ENCODE data around the gene WDR33.

WDR33 gene

DNA sequence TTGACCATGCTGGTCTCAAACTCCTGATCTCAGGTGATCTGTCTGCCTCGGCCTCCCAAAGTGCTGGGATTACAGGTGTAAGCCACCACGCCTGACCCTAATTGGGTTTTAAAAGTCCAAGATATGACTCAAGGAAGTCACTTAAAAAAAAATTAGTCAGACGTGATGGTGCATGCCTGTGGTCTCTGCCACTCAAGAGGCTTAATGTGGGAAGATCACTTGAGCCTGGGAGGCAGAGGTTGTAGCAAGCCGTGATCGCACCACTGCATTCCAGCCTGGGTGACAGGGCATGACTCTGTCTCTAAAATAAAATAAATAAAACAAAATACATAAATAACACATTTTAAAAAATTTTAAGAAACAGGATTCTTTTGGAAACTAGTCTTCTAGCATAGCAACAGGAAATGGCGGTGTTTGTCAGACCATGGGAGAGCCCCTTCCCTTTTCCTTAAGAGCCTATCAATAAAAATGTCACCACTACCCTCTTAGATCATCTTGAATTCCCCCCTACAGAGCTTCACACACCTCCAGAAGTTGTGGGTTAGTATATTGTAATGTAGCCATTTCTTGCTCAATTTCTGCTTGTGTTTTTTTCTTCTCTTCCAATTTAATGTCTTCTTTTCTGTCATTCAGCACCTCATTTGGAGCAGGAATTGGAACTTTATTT is 89.5 kb downstream of the WDR33 start:
- Mint-ChIP-seq H3K9me3 (no peaks in the 10 kb centered on the region), H3K4me1 (peaks cover 6% of the 10 kb centered on the region), H3K27ac (no peak overlapping the region), H3K27me3 (no peaks in the 10 kb centered on the region), H3K4me3 (no peak overlapping the region), H3K36me3 (peaks cover 29% of the 10 kb centered on the region)

- Mint-ChIP-seq H3K4me3 (no peak overlapping the region), H3K4me1 (peaks cover 6% of the 10 kb centered on the region), H3K9me3 (no peaks in the 10 kb centered on the region), H3K36me3 (peaks cover 22% of the 10 kb centered on the region), H3K27ac (no peak overlapping the region), H3K27me3 (no peaks in the 10 kb centered on the region)
These were observed 91.4 kb downstream of the WDR33 start for GRCh38 chr2:127719301-127720218.

DNA sequence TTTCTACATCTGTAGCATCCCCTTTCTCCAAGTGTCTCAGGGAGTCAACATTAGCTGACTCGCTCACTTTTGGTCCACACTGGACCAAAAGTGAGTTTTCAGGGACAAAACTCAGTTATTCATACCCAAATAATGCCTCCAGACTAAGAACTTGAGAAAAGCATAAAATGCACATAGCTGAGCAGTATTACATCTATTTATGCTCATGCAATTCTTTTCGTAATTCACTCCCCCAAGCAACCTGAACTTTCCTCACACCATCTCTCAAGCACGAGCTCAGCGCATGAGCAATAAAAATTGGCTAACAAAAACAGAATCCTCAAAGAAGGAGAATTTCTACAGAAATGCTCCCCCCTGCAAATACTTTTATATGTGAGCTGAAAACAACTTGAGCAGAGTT is 92.7 kb downstream of the WDR33 start:
- H3K36me3 Mint-ChIP-seq = peaks cover 22% of the 10 kb centered on the region
- no peaks in the 10 kb centered on the region for H3K27me3 Mint-ChIP-seq
- no peak overlapping the region for H3K4me3 Mint-ChIP-seq
- no peaks in the 10 kb centered on the region for H3K9me3 Mint-ChIP-seq
- peaks cover 6% of the 10 kb centered on the region for H3K4me1 Mint-ChIP-seq
- no peak overlapping the region for H3K27ac Mint-ChIP-seq

DNA sequence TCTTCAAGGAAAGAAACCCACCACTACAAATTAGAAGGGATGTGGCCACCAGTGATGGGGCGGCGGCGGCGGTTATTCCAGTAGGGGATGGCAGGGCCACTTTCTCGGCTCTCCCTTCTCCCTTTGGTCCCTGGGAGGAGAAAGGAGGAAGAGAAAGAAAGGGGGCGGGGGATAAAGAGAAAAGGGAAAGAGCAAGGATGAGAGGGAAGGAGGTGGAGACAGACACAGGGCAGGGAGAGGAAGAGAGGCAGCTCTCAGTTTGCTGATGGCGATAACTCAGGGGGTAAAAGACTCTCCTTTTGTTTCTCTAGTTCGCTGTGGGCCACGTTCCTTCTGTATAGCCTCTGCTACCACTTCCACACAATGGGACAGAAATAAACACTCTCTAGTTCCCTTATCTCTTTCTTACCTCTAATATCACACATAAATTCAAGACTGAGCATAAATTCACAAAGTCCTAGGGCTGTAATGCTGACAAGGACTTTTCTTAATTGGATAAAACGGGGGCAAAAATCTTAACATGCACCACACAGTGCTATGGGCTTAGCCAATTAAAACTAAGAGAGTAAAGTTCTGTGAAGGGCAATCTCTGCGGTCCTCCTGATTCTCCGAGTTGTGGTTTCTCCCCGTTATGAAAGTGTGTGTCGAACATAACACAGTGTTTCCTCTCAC is 95.1 kb downstream of the WDR33 start:
- no peak overlapping the region for H3K27ac Mint-ChIP-seq
- H3K36me3 Mint-ChIP-seq = peaks cover 11% of the 10 kb centered on the region
- H3K27me3 Mint-ChIP-seq = no peaks in the 10 kb centered on the region
- no peaks in the 10 kb centered on the region for H3K4me1 Mint-ChIP-seq
- no peaks in the 10 kb centered on the region for H3K9me3 Mint-ChIP-seq
- no peak overlapping the region for H3K4me3 Mint-ChIP-seq

GRCh38 chr2:127713562-127713961 is 97.4 kb downstream of the WDR33 start:
- H3K4me3 Mint-ChIP-seq = no peak overlapping the region
- H3K36me3 Mint-ChIP-seq = peaks cover 12% of the 10 kb centered on the region
- no peaks in the 10 kb centered on the region for H3K27me3 Mint-ChIP-seq
- no peak overlapping the region for H3K27ac Mint-ChIP-seq
- no peaks in the 10 kb centered on the region for H3K4me1 Mint-ChIP-seq
- no peaks in the 10 kb centered on the region for H3K9me3 Mint-ChIP-seq

GRCh38 chr2:127712999-127713398 is 98.0 kb downstream of the WDR33 start:
- H3K27me3 Mint-ChIP-seq = no peaks in the 10 kb centered on the region
- H3K27ac Mint-ChIP-seq = peak overlapping the region; percentile 62
- H3K9me3 Mint-ChIP-seq = no peaks in the 10 kb centered on the region
- H3K36me3 Mint-ChIP-seq = peaks cover 9% of the 10 kb centered on the region
- H3K4me1 Mint-ChIP-seq = no peaks in the 10 kb centered on the region
- H3K4me3 Mint-ChIP-seq = no peak overlapping the region

GRCh38 chr2:127709336-127709735 is 101.6 kb downstream of the WDR33 start:
- no peaks in the 10 kb centered on the region for H3K27me3 Mint-ChIP-seq
- H3K27ac Mint-ChIP-seq = peak overlapping the region; percentile 23
- H3K36me3 Mint-ChIP-seq = peaks cover 12% of the 10 kb centered on the region
- H3K4me1 Mint-ChIP-seq = peaks cover 16% of the 10 kb centered on the region
- no peak overlapping the region for H3K4me3 Mint-ChIP-seq
- H3K9me3 Mint-ChIP-seq = no peaks in the 10 kb centered on the region

- H3K4me3 Mint-ChIP-seq = no peak overlapping the region
These were observed 102.9 kb downstream of the WDR33 start for GRCh38 chr2:127707890-127708648.

DNA sequence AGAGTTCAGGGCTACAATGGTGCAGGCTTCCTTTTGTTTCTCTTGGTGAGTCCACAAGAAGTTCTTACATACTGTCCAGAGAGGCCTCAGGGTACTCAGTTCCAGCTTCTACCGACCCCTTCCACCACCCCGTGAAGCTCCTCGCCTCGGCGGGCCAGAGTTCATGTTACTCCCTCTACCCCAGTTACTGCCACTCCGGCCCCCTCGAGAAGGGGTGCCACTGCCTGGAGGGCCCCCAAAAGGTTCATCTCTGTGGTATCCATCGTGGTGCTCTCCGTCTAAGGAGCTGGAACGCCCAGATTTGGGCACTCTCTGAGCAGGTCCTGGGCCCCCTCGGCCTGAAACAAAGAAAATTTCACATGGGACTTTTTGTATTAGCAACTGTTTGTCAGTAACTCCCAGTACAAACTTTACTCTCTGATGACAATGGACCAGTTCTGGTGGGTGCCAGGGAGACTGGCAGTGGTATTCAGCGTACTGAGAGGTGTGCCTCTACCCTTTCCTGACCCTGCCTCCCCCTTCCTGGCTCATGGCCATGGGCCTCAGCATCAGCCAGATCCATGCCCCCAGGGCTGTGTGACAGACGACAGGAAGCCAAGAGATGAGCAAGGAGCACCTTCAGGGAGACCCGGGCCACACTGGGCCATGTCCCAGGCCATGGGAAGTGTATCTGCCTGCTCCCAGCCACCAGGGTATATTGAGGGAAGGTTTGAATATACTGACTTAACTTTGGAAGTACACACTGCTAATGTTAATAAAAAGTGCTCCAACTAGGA is 104.6 kb downstream of the WDR33 start:
- Mint-ChIP-seq H3K9me3 (no peaks in the 10 kb centered on the region), H3K27me3 (no peaks in the 10 kb centered on the region), H3K36me3 (peaks cover 17% of the 10 kb centered on the region)

More at GRCh38 chr2:127707890-127708648, 102.9 kb downstream of the WDR33 start:
- Mint-ChIP-seq H3K9me3 (no peaks in the 10 kb centered on the region), H3K4me1 (peaks cover 27% of the 10 kb centered on the region), H3K27me3 (no peaks in the 10 kb centered on the region), H3K36me3 (peaks cover 14% of the 10 kb centered on the region), H3K27ac (no peak overlapping the region)

DNA sequence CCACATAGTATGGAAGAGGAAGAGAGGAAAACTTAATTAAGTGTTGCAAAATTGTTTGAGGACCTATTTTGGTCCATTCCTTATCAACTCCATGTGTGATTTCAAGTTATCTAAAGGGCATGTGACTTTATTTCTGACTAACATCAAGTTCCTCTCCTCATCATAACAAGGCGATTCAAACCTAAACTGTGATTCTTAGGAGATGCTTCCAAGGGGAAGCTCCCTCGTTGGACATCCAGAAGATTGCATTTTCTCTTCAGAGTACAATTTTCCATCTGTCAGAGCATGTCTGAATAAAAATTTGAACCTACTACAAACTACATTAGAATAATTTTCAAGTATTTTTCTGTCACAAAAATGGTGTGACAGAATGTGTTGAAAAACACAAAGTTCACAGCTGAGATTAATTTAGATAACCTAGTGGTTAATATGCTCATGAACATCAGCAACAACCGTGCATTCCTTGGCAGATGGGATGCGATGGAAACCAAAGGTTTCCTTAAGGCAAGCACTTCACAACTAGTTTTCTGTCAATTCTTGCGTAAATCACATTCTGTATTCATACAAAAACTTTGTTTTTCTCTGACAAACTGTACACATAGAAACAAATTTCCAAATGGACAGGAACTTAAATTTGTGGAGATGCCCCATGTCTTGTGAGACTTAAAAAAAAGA is 105.4 kb downstream of the WDR33 start:
- no peak overlapping the region for H3K4me3 Mint-ChIP-seq
- no peaks in the 10 kb centered on the region for H3K27me3 Mint-ChIP-seq
- peak overlapping the region; percentile 52 for H3K27ac Mint-ChIP-seq
- H3K9me3 Mint-ChIP-seq = no peaks in the 10 kb centered on the region
- peaks cover 40% of the 10 kb centered on the region for H3K4me1 Mint-ChIP-seq
- H3K36me3 Mint-ChIP-seq = peaks cover 17% of the 10 kb centered on the region

More for the DNA sequence above, 104.6 kb downstream of the WDR33 start:
- H3K4me1 Mint-ChIP-seq = peaks cover 38% of the 10 kb centered on the region
- H3K27ac Mint-ChIP-seq = no peak overlapping the region
- no peak overlapping the region for H3K4me3 Mint-ChIP-seq

GRCh38 chr2:127704641-127705390 is 106.2 kb downstream of the WDR33 start:
- peaks cover 19% of the 10 kb centered on the region for H3K36me3 Mint-ChIP-seq
- H3K4me3 Mint-ChIP-seq = peak overlapping the region; percentile 15
- no peaks in the 10 kb centered on the region for H3K27me3 Mint-ChIP-seq
- peak overlapping the region; percentile 52 for H3K27ac Mint-ChIP-seq
- no peaks in the 10 kb centered on the region for H3K9me3 Mint-ChIP-seq
- H3K4me1 Mint-ChIP-seq = peaks cover 45% of the 10 kb centered on the region

DNA sequence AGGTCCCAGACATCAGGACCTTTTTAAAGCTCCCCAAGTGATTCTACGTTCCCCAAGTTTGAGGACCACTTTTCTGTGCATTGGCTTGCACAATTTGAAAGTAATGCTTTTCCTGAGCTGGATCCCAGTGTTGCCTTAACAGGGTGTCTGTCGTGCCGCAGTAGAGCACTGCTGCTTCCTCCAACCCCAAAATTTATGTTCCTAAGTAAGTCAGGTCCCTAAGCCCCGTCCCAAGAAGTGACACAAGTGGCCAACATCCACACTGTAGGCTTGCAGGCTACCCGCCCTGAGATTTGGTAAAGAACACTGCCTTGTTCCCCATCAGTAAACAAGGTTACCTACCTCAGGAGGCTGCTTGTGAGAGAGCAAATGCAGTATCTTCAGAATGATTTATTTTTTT is 107.7 kb downstream of the WDR33 start:
- H3K36me3 Mint-ChIP-seq = peaks cover 16% of the 10 kb centered on the region
- no peaks in the 10 kb centered on the region for H3K9me3 Mint-ChIP-seq
- H3K4me3 Mint-ChIP-seq = peak overlapping the region; percentile 92
- no peak overlapping the region for H3K27ac Mint-ChIP-seq
- peaks cover 45% of the 10 kb centered on the region for H3K4me1 Mint-ChIP-seq
- H3K27me3 Mint-ChIP-seq = no peaks in the 10 kb centered on the region

GRCh38 chr2:127702395-127703009 is 108.5 kb downstream of the WDR33 start:
- Mint-ChIP-seq H3K4me1 (peaks cover 45% of the 10 kb centered on the region), H3K36me3 (peaks cover 16% of the 10 kb centered on the region), H3K27ac (peak overlapping the region; percentile 98), H3K27me3 (no peaks in the 10 kb centered on the region), H3K9me3 (no peaks in the 10 kb centered on the region), H3K4me3 (peak overlapping the region; percentile 92)

Data from activated naive CD4-positive, alpha-beta T cell treated with anti-CD3 and anti-CD28 coated beads, Interleukin-2, amount 50 U/mL, for 24 hours (primary cell).